RWPE1 (cell line): ENCODE data around the gene C1GALT1C1L.
A peak's percentile ranks its signal among the peaks of the same experiment; 100 is the strongest.
"Not testable (repeated sequence)": the region's sequence is repeated elsewhere in the genome, so short reads cannot be mapped to it uniquely, and the experiment has no call there.

Experiments used
- CTCF ChIA-PET: fragments of 350-600 bp; sonication (Branson Sonifier 250); formaldehyde crosslinking; extraction: SDS; loops from one replicate; lab custom pipeline; 2021; lab: Yijun Ruan, JAX
- POLR2A ChIA-PET: fragments of 400-600 bp; formaldehyde crosslinking; extraction: SDS; loops from one replicate; lab custom pipeline; 2020; ENCODE audit warnings: antibody characterized with exemption; ENCODE audit not compliant: low non-redundant PET; lab: Yijun Ruan, JAX
- DNase-seq: peaks from one replicate; pipeline ENCODE4 v3.0.0; 2012; ENCODE audit warnings: low spot score
- H3K27ac ChIP-seq: fragments of 450-650 bp; 2 replicates; pipeline ENCODE4 v1.5.1; 2017
- TF ChIP-seq, protein P1 (sequence below): fragments of 450-650 bp; conservative IDR thresholded peaks from 2 replicates; pipeline ENCODE4 v1.5.1; 2017; ENCODE audit warnings: low read depth, mild to moderate bottlenecking

The C1GALT1C1L gene

DNA sequence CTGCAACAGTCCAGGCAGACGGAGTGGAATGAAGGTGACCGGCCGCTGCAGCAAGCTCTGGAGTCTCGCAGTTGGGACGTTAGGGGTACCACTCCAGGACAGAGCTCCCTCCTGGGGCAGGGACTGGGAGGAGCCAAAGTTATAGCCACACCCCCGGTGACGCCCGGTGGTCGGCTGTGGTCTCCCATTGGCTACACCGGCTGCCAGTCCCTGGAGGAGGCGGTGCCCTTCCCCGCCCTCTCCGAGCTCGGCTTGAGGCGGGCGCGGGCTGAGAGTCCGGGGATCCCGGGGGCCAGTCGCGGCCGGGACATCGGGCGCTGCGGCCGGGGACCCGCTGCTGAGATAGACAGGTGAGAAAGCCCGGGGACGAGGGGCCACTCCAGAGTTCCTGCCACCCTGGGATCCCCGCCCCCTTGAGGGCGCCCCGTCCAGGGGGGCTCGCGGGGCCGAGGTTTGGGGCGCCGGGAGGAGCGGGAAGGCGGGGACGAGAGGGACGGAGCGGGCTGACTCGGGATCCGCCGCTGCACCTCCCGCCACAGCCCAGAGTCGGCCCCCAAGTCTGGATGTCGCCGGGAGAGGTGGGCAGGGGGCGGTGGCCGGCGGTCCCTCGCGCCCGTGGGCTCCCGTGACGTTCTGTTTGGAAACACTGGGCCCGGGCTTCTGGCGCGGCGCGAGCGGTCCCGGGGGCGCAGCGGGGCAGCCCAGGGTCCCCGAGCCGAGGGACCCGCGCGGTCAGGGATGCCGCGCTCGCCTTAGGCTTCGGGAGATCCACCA lies 39.0 kb downstream of the C1GALT1C1L start, which contains the start of gene PLEKHH2:
Gene PLEKHH2 (plus strand): TSS at position 231 of the 774 bp plus-strand sequence. CDS start 7,414 bp downstream, outside the sequence.
- ChIA-PET CTCF (no interaction called here), POLR2A (interaction anchor here (0.6 kb wide), 2 partner anchors 18 to 41 kb away, joined by 5 to 7 read pairs; partner anchors contain the start of gene THADA)
- TF ChIP-seq, protein P1, sequence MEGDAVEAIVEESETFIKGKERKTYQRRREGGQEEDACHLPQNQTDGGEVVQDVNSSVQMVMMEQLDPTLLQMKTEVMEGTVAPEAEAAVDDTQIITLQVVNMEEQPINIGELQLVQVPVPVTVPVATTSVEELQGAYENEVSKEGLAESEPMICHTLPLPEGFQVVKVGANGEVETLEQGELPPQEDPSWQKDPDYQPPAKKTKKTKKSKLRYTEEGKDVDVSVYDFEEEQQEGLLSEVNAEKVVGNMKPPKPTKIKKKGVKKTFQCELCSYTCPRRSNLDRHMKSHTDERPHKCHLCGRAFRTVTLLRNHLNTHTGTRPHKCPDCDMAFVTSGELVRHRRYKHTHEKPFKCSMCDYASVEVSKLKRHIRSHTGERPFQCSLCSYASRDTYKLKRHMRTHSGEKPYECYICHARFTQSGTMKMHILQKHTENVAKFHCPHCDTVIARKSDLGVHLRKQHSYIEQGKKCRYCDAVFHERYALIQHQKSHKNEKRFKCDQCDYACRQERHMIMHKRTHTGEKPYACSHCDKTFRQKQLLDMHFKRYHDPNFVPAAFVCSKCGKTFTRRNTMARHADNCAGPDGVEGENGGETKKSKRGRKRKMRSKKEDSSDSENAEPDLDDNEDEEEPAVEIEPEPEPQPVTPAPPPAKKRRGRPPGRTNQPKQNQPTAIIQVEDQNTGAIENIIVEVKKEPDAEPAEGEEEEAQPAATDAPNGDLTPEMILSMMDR = no peak
- H3K27ac ChIP-seq = no peak within 1 kb of the TSS
- DNase-seq = peak; percentile 99

DNA sequence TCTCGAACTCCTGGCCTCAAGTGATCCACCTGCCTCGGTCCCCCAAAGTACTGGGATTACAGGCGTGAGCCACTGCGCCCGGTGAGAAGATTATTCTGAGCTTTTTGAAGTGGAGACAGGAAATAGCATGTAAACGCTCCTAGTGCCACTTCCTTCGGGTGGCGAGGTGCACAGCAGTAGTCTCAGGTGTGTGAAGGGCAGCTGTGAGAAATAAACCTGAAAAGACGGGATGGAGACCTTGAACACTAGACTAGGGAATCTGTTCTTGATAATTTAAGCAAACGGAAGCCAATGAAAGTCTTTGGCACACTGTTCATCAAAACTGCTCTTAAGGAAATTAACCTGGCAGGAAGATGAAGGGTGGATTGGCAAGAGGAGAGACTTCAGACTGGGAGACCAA lies 39.6 kb downstream of the C1GALT1C1L start:
- peak; percentile 5 for DNase-seq
- H3K27ac ChIP-seq = no peak overlapping the region
- TF ChIP-seq, protein P1 = no peak
- ChIA-PET POLR2A (interaction anchor here (0.6 kb wide), 2 partner anchors 19 to 41 kb away, joined by 5 to 7 read pairs; partner anchors contain the start of gene THADA), CTCF (no interaction called here)

DNA sequence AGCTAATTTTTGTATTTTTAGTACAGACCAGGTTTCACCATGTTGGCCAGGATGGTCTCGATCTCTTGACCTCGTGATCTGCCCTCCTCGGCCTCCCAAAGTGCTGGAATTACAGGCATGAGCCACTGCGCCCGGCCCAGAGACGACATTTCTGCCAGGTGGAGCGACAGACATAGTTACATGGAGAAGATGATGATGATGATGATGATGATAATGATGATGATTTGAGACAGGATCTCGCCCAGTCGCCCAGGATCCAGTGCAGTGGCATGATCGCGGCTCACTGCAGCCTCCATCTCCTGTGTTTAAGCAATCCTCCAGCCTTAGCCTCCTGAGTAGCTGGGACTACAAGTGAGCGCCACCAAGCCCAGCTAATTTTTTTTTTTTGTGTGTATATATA lies 40.1 kb downstream of the C1GALT1C1L start:
- H3K27ac ChIP-seq, DNase-seq, POLR2A ChIA-PET: not testable (repeated sequence)
- CTCF ChIA-PET = interaction anchor here (0.6 kb wide), 1 partner anchor 1533 kb away, joined by 4 read pairs; no protein-coding TSS in a partner anchor

DNA sequence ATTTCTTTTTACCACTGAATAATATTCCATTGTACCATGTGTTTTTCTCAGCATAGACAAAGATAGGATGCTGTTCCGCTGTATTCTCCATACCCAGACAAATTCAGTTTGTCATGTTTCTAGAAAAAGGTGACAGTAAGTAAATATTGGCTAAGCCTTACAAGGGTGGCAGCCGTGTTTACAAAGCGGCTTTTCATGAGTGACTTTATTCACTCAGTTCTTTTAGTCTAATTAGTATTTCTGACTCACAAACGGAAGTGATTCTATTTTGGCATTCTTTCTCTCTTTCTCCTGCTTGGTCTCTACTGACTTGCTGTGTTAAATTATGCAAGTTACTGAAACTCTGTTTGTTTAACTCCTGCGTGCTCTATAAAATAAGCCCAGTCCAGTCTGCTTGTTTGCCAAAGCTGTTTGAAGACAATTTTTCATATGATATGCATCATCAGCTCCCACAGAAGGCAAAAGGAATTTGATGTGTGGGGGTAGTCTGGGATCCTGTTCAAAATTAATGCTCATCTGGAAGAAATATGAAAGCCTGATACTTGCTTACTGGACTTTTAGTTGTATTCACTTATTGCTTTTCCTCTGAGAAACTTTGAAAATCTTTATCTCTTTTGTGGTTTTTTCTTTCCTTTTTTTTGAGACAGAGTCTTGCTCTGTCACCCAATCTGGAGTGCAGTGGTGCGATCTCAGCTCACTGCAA lies 41.5 kb downstream of the C1GALT1C1L start:
- no peak overlapping the region for H3K27ac ChIP-seq
- ChIA-PET CTCF (no interaction called here), POLR2A (no interaction called here)
- no peak for DNase-seq
- TF ChIP-seq, protein P1 = no peak

DNA sequence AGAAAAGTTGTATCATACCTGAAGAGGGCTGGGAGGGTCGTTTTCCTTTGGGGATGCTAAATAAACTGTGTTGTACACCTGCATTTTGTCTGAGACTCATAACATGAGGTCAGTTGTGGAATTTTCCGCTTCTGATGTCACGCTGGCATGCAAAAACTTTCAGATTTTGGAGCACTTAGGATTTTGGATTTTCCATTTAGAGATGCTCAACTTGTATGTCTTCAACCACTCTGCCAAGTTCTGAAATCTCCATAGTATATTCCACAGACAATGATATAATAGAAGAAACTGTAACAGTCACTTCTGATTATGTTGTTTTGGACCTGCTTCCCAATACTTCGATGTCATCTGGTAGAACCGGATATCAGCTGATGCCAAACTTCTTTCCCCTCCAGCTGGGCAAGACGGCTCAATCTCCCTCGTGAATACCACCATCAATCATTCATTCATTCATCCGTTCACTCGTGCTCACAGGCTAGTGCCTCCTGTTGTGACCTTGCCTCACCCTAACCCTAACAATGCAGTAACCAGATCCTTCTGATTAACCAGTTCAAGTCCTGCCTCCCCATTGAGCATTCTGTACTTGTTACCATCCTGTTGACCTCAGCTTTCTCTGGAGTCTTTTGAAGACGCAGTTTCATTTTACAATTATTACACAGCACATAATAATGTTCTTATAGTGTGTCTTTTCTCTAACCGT lies 44.5 kb downstream of the C1GALT1C1L start:
- TF ChIP-seq, protein P1 = no peak
- POLR2A ChIA-PET = no interaction called here
- DNase-seq = no peak
- no peak overlapping the region for H3K27ac ChIP-seq
- CTCF ChIA-PET = interaction anchor here (0.6 kb wide), 1 partner anchor 18 kb away, joined by 4 read pairs; no protein-coding TSS in a partner anchor
